Hypothalamus (tissue), 51 donors: Measurements from ENCODE around the gene CFAP58.
"Not testable (repeated sequence)": the region's sequence is repeated elsewhere in the genome, so short reads cannot be mapped to it uniquely, and the experiment has no call there.

ENCODE experiments used
- DNase-seq, 51 donors: peaks; one replicate each; lab custom pipeline; 2025; lab: John Stamatoyannopoulos, UW

The CFAP58 gene

GRCh38 chr10:104427989-104428388 lies 74.4 kb downstream of the CFAP58 start:
- DNase-seq, result no peak

GRCh38 chr10:104429846-104430245 lies 76.2 kb downstream of the CFAP58 start:
- no peak for DNase-seq

GRCh38 chr10:104430360-104430759 lies 76.7 kb downstream of the CFAP58 start:
- no peak for DNase-seq

- DNase-seq, result no peak
These were observed 80.0 kb downstream of the CFAP58 start for GRCh38 chr10:104433669-104434068.

- no peak for DNase-seq
These were observed 81.0 kb downstream of the CFAP58 start for GRCh38 chr10:104434601-104435000.

- DNase-seq, result no peak
These were observed 82.2 kb downstream of the CFAP58 start for GRCh38 chr10:104435822-104436221.

GRCh38 chr10:104437226-104437625 lies 83.6 kb downstream of the CFAP58 start:
- no peak for DNase-seq

- DNase-seq, result no peak
These were observed 86.6 kb downstream of the CFAP58 start for GRCh38 chr10:104440221-104440620.

GRCh38 chr10:104441329-104442000 lies 87.8 kb downstream of the CFAP58 start:
- no peak for DNase-seq

- no peak for DNase-seq
These were observed 91.7 kb downstream of the CFAP58 start for GRCh38 chr10:104445359-104445758.

- no peak for DNase-seq
These were observed 92.5 kb downstream of the CFAP58 start for GRCh38 chr10:104446151-104446550.

GRCh38 chr10:104447331-104447730 lies 93.7 kb downstream of the CFAP58 start:
- no peak for DNase-seq

GRCh38 chr10:104447906-104448305 lies 94.3 kb downstream of the CFAP58 start:
- DNase-seq, result no peak

- no peak for DNase-seq
These were observed 95.8 kb downstream of the CFAP58 start for GRCh38 chr10:104449391-104449790.

GRCh38 chr10:104450490-104450889 lies 96.9 kb downstream of the CFAP58 start:
- no peak for DNase-seq

GRCh38 chr10:104450954-104451353 lies 97.3 kb downstream of the CFAP58 start:
- no peak for DNase-seq

- DNase-seq, result no peak
These were observed 99.3 kb downstream of the CFAP58 start for GRCh38 chr10:104452977-104453376.

GRCh38 chr10:104456802-104457542 lies 103.3 kb downstream of the CFAP58 start:
- no peak for DNase-seq

GRCh38 chr10:104457543-104457828 lies 103.9 kb downstream of the CFAP58 start:
- DNase-seq, result no peak

- DNase-seq, result not testable (repeated sequence)
These were observed 111.9 kb downstream of the CFAP58 start for GRCh38 chr10:104465575-104465974.

- not testable (repeated sequence) for DNase-seq
These were observed 115.2 kb downstream of the CFAP58 start for GRCh38 chr10:104468818-104469217.

- DNase-seq, result no peak
These were observed 118.9 kb downstream of the CFAP58 start for GRCh38 chr10:104472505-104472904.
